Measurements from ENCODE around the gene LEFTY2. TPM values are rescaled to one million over a fixed set of nuclear protein-coding genes. Genes with fewer than 3 reads are reported as not detected.

LEFTY2 gene
- total RNA-seq, 1 donor from 2014 or later, result 2.6 TPM

- no peak for DNase-seq (ENCODE audit: low spot score in 2 of 2)
- Histone ChIP-seq H3K36me3 (peaks cover 13 to 24% of the 10 kb centered on the region in 2 donors), H3K27me3 (no peaks in the 10 kb centered on the region), H3K9me3 (no peaks in the 10 kb centered on the region), H3K4me3 (no peak overlapping the region), H3K27ac (no peak overlapping the region), H3K4me1 (peaks cover 5 to 6% of the 10 kb centered on the region in 2 donors)
- no peak for TF ChIP-seq CTCF (IDR thresholded peaks at IDR 0.05)
- intact Hi-C loops (cut with DNase I), result no loop called here
Measured at GRCh38 chr1:225915538-225915991, 25.5 kb downstream of the LEFTY2 start.

GRCh38 chr1:225914947-225915346 is 26.1 kb downstream of the LEFTY2 start:
- Histone ChIP-seq H3K27me3 (no peaks in the 10 kb centered on the region), H3K9me3 (no peaks in the 10 kb centered on the region), H3K36me3 (peaks cover 13 to 21% of the 10 kb centered on the region in 2 donors), H3K27ac (no peak overlapping the region), H3K4me3 (no peak overlapping the region), H3K4me1 (peaks cover under 1 to 6% of the 10 kb centered on the region in 2 donors)
- TF ChIP-seq CTCF (IDR thresholded peaks at IDR 0.05), result no peak
- intact Hi-C loops (cut with DNase I), result loop anchor here (5.0 kb wide), 1 partner anchor 62 kb away; no protein-coding TSS in a partner anchor
- no peak for DNase-seq (ENCODE audit: low spot score in 2 of 2)

GRCh38 chr1:225914391-225914790 is 26.6 kb downstream of the LEFTY2 start:
- DNase-seq (ENCODE audit: low spot score in 2 of 2), result no peak
- peaks cover 13 to 21% of the 10 kb centered on the region in 2 donors for H3K36me3 ChIP-seq
- H3K4me3 ChIP-seq, result no peak overlapping the region
- peaks cover 0 to 4% of the 10 kb centered on the region in 2 donors for H3K4me1 ChIP-seq
- no peaks in the 10 kb centered on the region for H3K9me3 ChIP-seq
- no peaks in the 10 kb centered on the region for H3K27me3 ChIP-seq
- intact Hi-C loops (cut with DNase I), result loop anchor here (5.0 kb wide), 1 partner anchor 63 kb away; no protein-coding TSS in a partner anchor
- no peak for TF ChIP-seq CTCF (IDR thresholded peaks at IDR 0.05)
- H3K27ac ChIP-seq, result no peak overlapping the region

GRCh38 chr1:225911191-225912130 is 29.6 kb downstream of the LEFTY2 start:
- peaks cover 2 to 5% of the 10 kb centered on the region in 2 donors for H3K36me3 ChIP-seq
- intact Hi-C loops (cut with DNase I), result loop anchor here (1.0 to 5.0 kb wide), 4 partner anchors 29 to 436 kb away; partner anchors contain the start of genes SRP9 and TMEM63A
- H3K27ac ChIP-seq, result no peak overlapping the region
- TF ChIP-seq CTCF (IDR thresholded peaks at IDR 0.05), result peak; percentile 92 to 97 (median 96)
- no peak overlapping the region for H3K4me3 ChIP-seq
- H3K9me3 ChIP-seq, result no peaks in the 10 kb centered on the region
- peaks cover 0 to 4% of the 10 kb centered on the region in 2 donors for H3K4me1 ChIP-seq
- DNase-seq (ENCODE audit: low spot score in 2 of 2), result peak in 1 of 2 donors; percentile 79
- H3K27me3 ChIP-seq, result no peaks in the 10 kb centered on the region

- DNase-seq (ENCODE audit: low spot score in 2 of 2), result no peak
- H3K9me3 ChIP-seq, result no peaks in the 10 kb centered on the region
- peaks cover 0 to 4% of the 10 kb centered on the region in 2 donors for H3K4me1 ChIP-seq
- intact Hi-C loops (cut with DNase I), result no loop called here
- H3K27me3 ChIP-seq, result no peaks in the 10 kb centered on the region
- no peak overlapping the region for H3K27ac ChIP-seq
- no peaks in the 10 kb centered on the region for H3K36me3 ChIP-seq
- no peak overlapping the region for H3K4me3 ChIP-seq
- no peak for TF ChIP-seq CTCF (IDR thresholded peaks at IDR 0.05)
Measured at GRCh38 chr1:225909477-225909876, 31.5 kb downstream of the LEFTY2 start.

All from ascending aorta (tissue), 2 donors.